HEK293 (cell line): Measurements from ENCODE around the gene SHLD2.
"Not testable (repeated sequence)": the region's sequence is repeated elsewhere in the genome, so short reads cannot be mapped to it uniquely, and the experiment has no call there.

Experiments used
- ZNF423 ChIP-seq: fragments of 450-650 bp; formaldehyde crosslinking; IDR thresholded peaks from 2 replicates; pipeline ENCODE4 v1.5.1; 2016; ENCODE audit warnings: missing biosample characterization, missing genetic modification characterization
- ZNF654 ChIP-seq: fragments of 450-650 bp; formaldehyde crosslinking; IDR thresholded peaks from 2 replicates; pipeline ENCODE4 v1.5.1; 2016; ENCODE audit warnings: low read depth, missing biosample characterization, missing genetic modification characterization
- TF ChIP-seq, protein P1 (sequence below): fragments of 450-650 bp; formaldehyde crosslinking; IDR thresholded peaks from 2 replicates; pipeline ENCODE4 v1.5.1; 2016; ENCODE audit warnings: missing biosample characterization, missing genetic modification characterization
- TF ChIP-seq, protein P2 (sequence below): fragments of 450-650 bp; formaldehyde crosslinking; IDR thresholded peaks from 2 replicates; pipeline ENCODE4 v1.5.1; 2016; ENCODE audit warnings: missing biosample characterization, missing genetic modification characterization
- TF ChIP-seq, protein P3 (sequence below): fragments of 450-650 bp; formaldehyde crosslinking; IDR thresholded peaks from 2 replicates; pipeline ENCODE4 v1.5.1; 2016; ENCODE audit warnings: missing biosample characterization, missing genetic modification characterization

DNA sequence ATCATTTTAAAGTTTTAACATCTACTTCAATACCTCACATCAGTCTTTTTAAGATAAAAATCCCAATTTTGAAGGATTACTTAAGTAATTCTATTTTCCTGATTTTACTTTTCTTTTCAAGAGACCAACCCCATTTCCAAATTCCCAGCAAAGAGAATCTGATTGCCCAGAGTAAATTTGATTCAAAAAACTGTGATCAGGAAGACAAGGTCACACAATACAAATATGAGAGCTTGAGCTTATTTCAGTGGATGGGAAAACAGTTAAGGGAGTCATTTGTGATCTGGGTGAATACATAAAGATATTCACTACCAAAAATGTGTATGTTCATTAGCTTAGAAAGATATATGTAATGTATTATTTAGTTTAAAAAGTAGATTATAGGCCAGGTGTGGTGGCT lies 77.2 kb downstream of the SHLD2 start:
- TF ChIP-seq, protein P1, sequence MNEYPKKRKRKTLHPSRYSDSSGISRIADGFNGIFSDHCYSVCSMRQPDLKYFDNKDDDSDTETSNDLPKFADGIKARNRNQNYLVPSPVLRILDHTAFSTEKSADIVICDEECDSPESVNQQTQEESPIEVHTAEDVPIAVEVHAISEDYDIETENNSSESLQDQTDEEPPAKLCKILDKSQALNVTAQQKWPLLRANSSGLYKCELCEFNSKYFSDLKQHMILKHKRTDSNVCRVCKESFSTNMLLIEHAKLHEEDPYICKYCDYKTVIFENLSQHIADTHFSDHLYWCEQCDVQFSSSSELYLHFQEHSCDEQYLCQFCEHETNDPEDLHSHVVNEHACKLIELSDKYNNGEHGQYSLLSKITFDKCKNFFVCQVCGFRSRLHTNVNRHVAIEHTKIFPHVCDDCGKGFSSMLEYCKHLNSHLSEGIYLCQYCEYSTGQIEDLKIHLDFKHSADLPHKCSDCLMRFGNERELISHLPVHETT, result not testable (repeated sequence)
- not testable (repeated sequence) for TF ChIP-seq ZNF423 (tag by site-specific recombination); ZNF654
- TF ChIP-seq, protein P2, sequence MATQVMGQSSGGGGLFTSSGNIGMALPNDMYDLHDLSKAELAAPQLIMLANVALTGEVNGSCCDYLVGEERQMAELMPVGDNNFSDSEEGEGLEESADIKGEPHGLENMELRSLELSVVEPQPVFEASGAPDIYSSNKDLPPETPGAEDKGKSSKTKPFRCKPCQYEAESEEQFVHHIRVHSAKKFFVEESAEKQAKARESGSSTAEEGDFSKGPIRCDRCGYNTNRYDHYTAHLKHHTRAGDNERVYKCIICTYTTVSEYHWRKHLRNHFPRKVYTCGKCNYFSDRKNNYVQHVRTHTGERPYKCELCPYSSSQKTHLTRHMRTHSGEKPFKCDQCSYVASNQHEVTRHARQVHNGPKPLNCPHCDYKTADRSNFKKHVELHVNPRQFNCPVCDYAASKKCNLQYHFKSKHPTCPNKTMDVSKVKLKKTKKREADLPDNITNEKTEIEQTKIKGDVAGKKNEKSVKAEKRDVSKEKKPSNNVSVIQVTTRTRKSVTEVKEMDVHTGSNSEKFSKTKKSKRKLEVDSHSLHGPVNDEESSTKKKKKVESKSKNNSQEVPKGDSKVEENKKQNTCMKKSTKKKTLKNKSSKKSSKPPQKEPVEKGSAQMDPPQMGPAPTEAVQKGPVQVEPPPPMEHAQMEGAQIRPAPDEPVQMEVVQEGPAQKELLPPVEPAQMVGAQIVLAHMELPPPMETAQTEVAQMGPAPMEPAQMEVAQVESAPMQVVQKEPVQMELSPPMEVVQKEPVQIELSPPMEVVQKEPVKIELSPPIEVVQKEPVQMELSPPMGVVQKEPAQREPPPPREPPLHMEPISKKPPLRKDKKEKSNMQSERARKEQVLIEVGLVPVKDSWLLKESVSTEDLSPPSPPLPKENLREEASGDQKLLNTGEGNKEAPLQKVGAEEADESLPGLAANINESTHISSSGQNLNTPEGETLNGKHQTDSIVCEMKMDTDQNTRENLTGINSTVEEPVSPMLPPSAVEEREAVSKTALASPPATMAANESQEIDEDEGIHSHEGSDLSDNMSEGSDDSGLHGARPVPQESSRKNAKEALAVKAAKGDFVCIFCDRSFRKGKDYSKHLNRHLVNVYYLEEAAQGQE (tag by site-specific recombination), result not testable (repeated sequence)
- TF ChIP-seq, protein P3, sequence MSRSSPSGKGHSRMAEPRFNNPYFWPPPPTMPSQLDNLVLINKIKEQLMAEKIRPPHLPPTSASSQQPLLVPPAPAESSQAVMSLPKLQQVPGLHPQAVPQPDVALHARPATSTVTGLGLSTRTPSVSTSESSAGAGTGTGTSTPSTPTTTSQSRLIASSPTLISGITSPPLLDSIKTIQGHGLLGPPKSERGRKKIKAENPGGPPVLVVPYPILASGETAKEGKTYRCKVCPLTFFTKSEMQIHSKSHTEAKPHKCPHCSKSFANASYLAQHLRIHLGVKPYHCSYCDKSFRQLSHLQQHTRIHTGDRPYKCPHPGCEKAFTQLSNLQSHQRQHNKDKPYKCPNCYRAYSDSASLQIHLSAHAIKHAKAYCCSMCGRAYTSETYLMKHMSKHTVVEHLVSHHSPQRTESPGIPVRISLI (tag by site-specific recombination), result not testable (repeated sequence)
